GOT3 (cell line): ENCODE data around the gene ANKS6.

Source experiments
- DNase-seq: peaks from one replicate; lab custom pipeline; 2025; ENCODE audit warnings: mixed read lengths; lab: John Stamatoyannopoulos, UW

Gene ANKS6

GRCh38 chr9:98796364-98797101, at the start of gene ANKS6:
Gene ANKS6, minus strand, starts transcription at chr9:98796555. Its CDS starts 64 bp downstream, at chr9:98796491.
- peak; percentile 26 for DNase-seq

- DNase-seq = no peak
Observed at GRCh38 chr9:98846081-98846480, 49.7 kb upstream of the ANKS6 start.

- no peak for DNase-seq
Observed at GRCh38 chr9:98842510-98842909, 46.2 kb upstream of the ANKS6 start.

GRCh38 chr9:98839724-98840123, 43.4 kb upstream of the ANKS6 start:
- no peak for DNase-seq

GRCh38 chr9:98838868-98839565, 42.7 kb upstream of the ANKS6 start:
- DNase-seq = no peak

- no peak for DNase-seq
Observed at GRCh38 chr9:98838155-98838867, 42.0 kb upstream of the ANKS6 start.

- no peak for DNase-seq
Observed at GRCh38 chr9:98837516-98837915, 41.2 kb upstream of the ANKS6 start.

GRCh38 chr9:98836206-98836605, 39.9 kb upstream of the ANKS6 start:
- no peak for DNase-seq

GRCh38 chr9:98834386-98834785, 38.0 kb upstream of the ANKS6 start:
- no peak for DNase-seq

GRCh38 chr9:98833090-98833956, 37.0 kb upstream of the ANKS6 start:
- DNase-seq = no peak

- DNase-seq = no peak
Observed at GRCh38 chr9:98832768-98833089, 36.4 kb upstream of the ANKS6 start.

- no peak for DNase-seq
Observed at GRCh38 chr9:98831696-98832095, 35.3 kb upstream of the ANKS6 start.

- DNase-seq = no peak
Observed at GRCh38 chr9:98830554-98830953, 34.2 kb upstream of the ANKS6 start.

GRCh38 chr9:98829766-98830165, 33.4 kb upstream of the ANKS6 start:
- no peak for DNase-seq

GRCh38 chr9:98826716-98827115, 30.4 kb upstream of the ANKS6 start:
- no peak for DNase-seq

GRCh38 chr9:98825414-98825813, 29.1 kb upstream of the ANKS6 start:
- no peak for DNase-seq

GRCh38 chr9:98823666-98824334, 27.4 kb upstream of the ANKS6 start:
- DNase-seq = no peak

- no peak for DNase-seq
Observed at GRCh38 chr9:98822661-98823060, 26.3 kb upstream of the ANKS6 start.

- no peak for DNase-seq
Observed at GRCh38 chr9:98821831-98822230, 25.5 kb upstream of the ANKS6 start.

- no peak for DNase-seq
Observed at GRCh38 chr9:98819231-98819630, 22.9 kb upstream of the ANKS6 start.

- DNase-seq = no peak
Observed at GRCh38 chr9:98818764-98819163, 22.4 kb upstream of the ANKS6 start.
